ENCODE measurements around the gene UQCC2. TPM values are rescaled to one million over a fixed set of nuclear protein-coding genes. Genes with fewer than 3 reads are reported as not detected.

The UQCC2 gene
- polyA plus RNA-seq, 2 donors: 56.1 to 93.7 TPM

DNA sequence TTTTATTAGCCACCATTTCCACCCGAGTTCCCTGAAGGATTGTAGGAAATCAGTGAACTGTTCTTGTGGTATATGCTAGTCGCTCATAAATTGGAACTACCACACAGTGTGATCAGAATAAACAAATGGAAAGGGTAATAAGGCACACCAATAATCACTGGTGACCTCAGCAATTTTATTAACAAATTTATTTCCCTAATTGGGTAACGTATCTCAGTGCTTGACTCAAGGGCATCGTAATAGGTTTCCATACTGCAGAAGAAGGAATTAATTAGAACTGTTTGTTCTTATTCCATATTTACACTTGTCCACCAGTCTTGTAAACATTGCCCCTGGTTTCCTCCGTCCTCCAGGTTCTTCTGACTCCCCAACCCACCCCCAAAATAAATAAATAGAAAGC, 10.0 kb upstream of the UQCC2 start:
- H3K27ac ChIP-seq (ENCODE audit: low read depth in 2 of 2, low read length in 1 of 2): no peak overlapping the region
- no peaks in the 10 kb centered on the region for H3K27me3 ChIP-seq (ENCODE audit: control insufficient read depth in 1 of 2, insufficient read depth in 2 of 2, low read length in 2 of 2)
- no peaks in the 10 kb centered on the region for H3K36me3 ChIP-seq (ENCODE audit: control insufficient read depth in 2 of 2, insufficient read depth in 2 of 2, low read length in 1 of 2)
- no peaks in the 10 kb centered on the region for H3K9me3 ChIP-seq (ENCODE audit: control insufficient read depth in 2 of 2, insufficient read depth in 1 of 2, low read depth in 1 of 2, low read length in 1 of 2)
- WGBS, 2 donors: 47 to 71% methylated on average over 5 of the region's 5 CpGs
- peaks cover 4 to 5% of the 10 kb centered on the region in 2 donors for H3K4me1 ChIP-seq (ENCODE audit: control insufficient read depth in 2 of 2, insufficient read depth in 2 of 2, low read length in 1 of 2)
- no peak overlapping the region for H3K4me3 ChIP-seq (ENCODE audit: low read depth in 1 of 2, low read length in 2 of 2)

DNA sequence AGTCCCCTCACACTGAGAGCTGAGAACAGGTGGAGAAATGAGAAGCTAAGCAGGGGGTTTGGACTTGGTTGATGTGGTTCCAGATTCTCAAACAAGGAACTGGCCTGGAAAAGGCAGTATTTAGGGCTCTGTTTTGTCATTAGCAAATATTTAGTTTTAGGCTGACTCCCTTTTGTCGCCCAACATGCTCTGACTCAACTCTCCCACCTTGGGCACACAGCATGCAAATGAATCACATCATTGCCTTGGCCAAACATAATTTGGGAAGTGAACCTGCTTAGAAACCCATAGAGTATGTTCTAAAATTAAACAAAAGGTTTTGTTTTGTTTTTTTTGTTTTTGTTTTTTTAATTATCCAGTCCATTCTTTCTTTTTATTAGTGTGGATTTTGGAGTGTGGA, 9.5 kb upstream of the UQCC2 start:
- Histone ChIP-seq H3K4me1 (ENCODE audit: control insufficient read depth in 2 of 2, insufficient read depth in 2 of 2, low read length in 1 of 2) (peaks cover 4 to 5% of the 10 kb centered on the region in 2 donors), H3K27ac (ENCODE audit: low read depth in 2 of 2, low read length in 1 of 2) (peak overlapping the region; percentile 34 to 68), H3K27me3 (ENCODE audit: control insufficient read depth in 1 of 2, insufficient read depth in 2 of 2, low read length in 2 of 2) (no peaks in the 10 kb centered on the region), H3K36me3 (ENCODE audit: control insufficient read depth in 2 of 2, insufficient read depth in 2 of 2, low read length in 1 of 2) (no peaks in the 10 kb centered on the region), H3K4me3 (ENCODE audit: low read depth in 1 of 2, low read length in 2 of 2) (no peak overlapping the region), H3K9me3 (ENCODE audit: control insufficient read depth in 2 of 2, insufficient read depth in 1 of 2, low read depth in 1 of 2, low read length in 1 of 2) (no peaks in the 10 kb centered on the region)
- WGBS, 2 donors: 44 to 59% methylated on average over 1 of the region's 1 CpG

DNA sequence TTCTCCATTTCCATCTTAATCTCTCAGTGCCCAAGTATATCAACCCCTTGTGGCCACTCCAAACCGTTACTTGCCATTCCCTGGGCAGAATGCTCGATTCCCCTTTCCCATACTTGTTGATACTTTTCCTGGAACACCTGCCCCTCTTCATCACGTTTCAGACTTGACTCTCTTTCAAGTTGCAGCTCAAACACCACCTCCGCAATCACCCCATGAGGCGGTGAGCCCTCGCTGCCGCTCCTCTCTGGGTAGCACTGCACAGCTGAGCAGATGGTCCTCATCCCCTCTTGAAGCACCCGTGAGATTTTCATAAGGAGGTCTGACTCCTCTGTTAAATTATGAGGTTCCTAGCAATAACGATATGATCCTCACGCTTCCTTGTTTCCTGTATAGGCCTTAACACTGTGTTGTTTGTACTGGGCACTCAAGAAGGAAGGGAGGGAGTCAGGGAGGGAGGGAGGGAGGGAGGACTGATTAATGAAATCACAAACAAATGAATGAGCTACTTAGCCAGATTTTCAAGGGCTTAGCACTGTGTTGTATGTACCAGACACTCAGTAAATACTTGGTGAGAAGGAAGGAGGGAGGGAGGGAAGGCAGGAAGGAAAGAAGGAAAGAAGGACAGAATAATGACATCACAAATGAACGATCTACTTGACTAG, 8.0 kb upstream of the UQCC2 start:
- Histone ChIP-seq H3K4me1 (ENCODE audit: control insufficient read depth in 2 of 2, insufficient read depth in 2 of 2, low read length in 1 of 2) (peaks cover 4 to 5% of the 10 kb centered on the region in 2 donors), H3K9me3 (ENCODE audit: control insufficient read depth in 2 of 2, insufficient read depth in 1 of 2, low read depth in 1 of 2, low read length in 1 of 2) (no peaks in the 10 kb centered on the region), H3K27ac (ENCODE audit: low read depth in 2 of 2, low read length in 1 of 2) (peak overlapping the region; percentile 60 to 85)

DNA sequence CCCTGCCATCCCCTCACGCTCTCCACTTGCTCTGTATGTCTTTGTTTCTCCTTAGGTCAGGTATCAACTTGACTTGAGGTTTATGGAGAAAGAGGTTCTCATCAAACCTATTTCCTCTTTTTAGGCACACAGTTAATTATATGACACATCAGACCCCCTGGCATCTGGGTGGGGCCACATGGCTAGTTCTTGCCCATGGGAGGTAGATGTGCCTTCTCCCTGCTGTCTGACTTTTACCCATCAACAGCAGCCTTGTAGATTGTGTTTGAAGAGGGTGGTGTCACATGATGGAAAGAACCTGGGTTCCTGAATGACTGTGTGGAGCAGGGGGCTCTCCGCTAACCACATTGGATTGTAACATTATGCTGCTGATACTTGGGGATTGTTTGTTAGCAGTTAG, 7.2 kb upstream of the UQCC2 start:
- H3K27ac ChIP-seq (ENCODE audit: low read depth in 2 of 2, low read length in 1 of 2): peak overlapping the region in 1 of 2 donors; percentile 62
- H3K36me3 ChIP-seq (ENCODE audit: control insufficient read depth in 2 of 2, insufficient read depth in 2 of 2, low read length in 1 of 2): no peaks in the 10 kb centered on the region
- no peaks in the 10 kb centered on the region for H3K9me3 ChIP-seq (ENCODE audit: control insufficient read depth in 2 of 2, insufficient read depth in 1 of 2, low read depth in 1 of 2, low read length in 1 of 2)
- no peaks in the 10 kb centered on the region for H3K27me3 ChIP-seq (ENCODE audit: control insufficient read depth in 1 of 2, insufficient read depth in 2 of 2, low read length in 2 of 2)
- WGBS, 2 donors: 84 to 86% methylated on average over 2 of the region's 2 CpGs
- peaks cover 4 to 5% of the 10 kb centered on the region in 2 donors for H3K4me1 ChIP-seq (ENCODE audit: control insufficient read depth in 2 of 2, insufficient read depth in 2 of 2, low read length in 1 of 2)
- no peak overlapping the region for H3K4me3 ChIP-seq (ENCODE audit: low read depth in 1 of 2, low read length in 2 of 2)

More for the DNA sequence above, 8.0 kb upstream of the UQCC2 start:
- WGBS, 2 donors: 74 to 76% methylated on average over 11 of the region's 11 CpGs
- no peak overlapping the region for H3K4me3 ChIP-seq (ENCODE audit: low read depth in 1 of 2, low read length in 2 of 2)
- no peaks in the 10 kb centered on the region for H3K36me3 ChIP-seq (ENCODE audit: control insufficient read depth in 2 of 2, insufficient read depth in 2 of 2, low read length in 1 of 2)
- no peaks in the 10 kb centered on the region for H3K27me3 ChIP-seq (ENCODE audit: control insufficient read depth in 1 of 2, insufficient read depth in 2 of 2, low read length in 2 of 2)

DNA sequence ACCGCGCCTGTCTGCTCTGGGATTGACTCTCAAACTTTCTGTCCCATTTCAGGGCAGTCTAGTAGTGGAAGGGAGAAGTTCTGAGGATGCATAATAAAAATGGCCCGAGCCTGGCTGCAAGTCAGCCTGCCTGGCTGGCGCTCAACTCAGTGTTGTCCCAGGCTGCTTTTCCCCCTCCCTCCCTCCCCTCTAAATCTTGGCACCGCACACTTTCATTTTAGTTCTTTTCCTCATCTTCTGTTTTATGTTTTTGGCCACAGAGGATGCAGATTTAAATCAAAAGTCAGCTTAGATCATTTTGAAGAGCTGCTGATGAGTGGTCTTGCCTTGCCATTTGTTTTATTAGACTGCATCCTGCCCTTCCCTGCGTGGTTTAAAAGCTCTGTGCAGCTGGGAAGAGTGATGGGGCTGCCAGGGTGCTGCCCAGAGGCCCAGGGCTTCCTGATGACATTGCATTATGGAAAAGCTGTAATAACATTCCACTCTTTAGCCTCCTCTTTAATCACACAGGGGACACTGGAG, 6.5 kb upstream of the UQCC2 start:
- no peaks in the 10 kb centered on the region for H3K36me3 ChIP-seq (ENCODE audit: control insufficient read depth in 2 of 2, insufficient read depth in 2 of 2, low read length in 1 of 2)
- no peaks in the 10 kb centered on the region for H3K27me3 ChIP-seq (ENCODE audit: control insufficient read depth in 1 of 2, insufficient read depth in 2 of 2, low read length in 2 of 2)
- H3K4me1 ChIP-seq (ENCODE audit: control insufficient read depth in 2 of 2, insufficient read depth in 2 of 2, low read length in 1 of 2): peaks cover 4 to 5% of the 10 kb centered on the region in 2 donors
- peak overlapping the region in 1 of 2 donors; percentile 62 for H3K27ac ChIP-seq (ENCODE audit: low read depth in 2 of 2, low read length in 1 of 2)
- no peaks in the 10 kb centered on the region for H3K9me3 ChIP-seq (ENCODE audit: control insufficient read depth in 2 of 2, insufficient read depth in 1 of 2, low read depth in 1 of 2, low read length in 1 of 2)
- H3K4me3 ChIP-seq (ENCODE audit: low read depth in 1 of 2, low read length in 2 of 2): no peak overlapping the region
- WGBS, 2 donors: 35 to 46% methylated on average over 6 of the region's 6 CpGs

DNA sequence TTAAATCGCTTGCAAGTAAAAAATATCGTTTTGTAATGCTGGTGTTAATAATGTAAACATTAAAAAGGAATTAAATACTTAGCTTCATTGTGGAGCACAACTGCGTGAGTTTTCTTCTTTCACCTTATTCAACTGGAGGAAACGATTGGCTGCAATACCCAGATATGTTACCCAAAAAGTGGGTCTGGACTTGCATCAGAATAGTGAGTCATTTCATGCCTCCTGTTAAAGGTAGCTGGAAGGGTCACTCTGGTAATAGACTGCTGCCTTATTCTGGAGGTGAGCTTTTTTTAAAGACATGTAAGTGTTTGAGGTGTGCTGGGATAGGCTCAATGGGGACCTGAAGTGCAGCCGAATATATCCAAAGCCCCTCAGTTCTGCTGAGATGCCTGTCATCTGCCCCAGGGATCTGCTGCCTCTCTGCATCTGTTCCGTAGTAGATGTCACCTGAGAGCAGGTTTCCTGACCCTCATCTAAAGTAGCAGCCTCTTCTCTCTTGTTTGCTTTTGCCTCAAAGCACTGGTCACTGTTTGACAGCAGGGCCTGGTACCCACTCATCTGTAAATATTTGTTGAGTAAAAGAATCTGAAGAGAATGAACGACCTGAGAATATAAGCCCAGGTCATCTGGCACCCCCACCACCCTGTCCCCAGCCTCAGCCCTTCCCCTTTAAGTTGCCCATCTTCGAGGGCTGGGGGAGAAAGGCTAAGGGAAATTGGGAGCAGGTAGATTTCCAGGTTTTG, 5.6 kb upstream of the UQCC2 start:
- H3K36me3 ChIP-seq (ENCODE audit: control insufficient read depth in 2 of 2, insufficient read depth in 2 of 2, low read length in 1 of 2): no peaks in the 10 kb centered on the region
- peaks cover 4 to 5% of the 10 kb centered on the region in 2 donors for H3K4me1 ChIP-seq (ENCODE audit: control insufficient read depth in 2 of 2, insufficient read depth in 2 of 2, low read length in 1 of 2)
- no peak overlapping the region for H3K4me3 ChIP-seq (ENCODE audit: low read depth in 1 of 2, low read length in 2 of 2)
- no peaks in the 10 kb centered on the region for H3K9me3 ChIP-seq (ENCODE audit: control insufficient read depth in 2 of 2, insufficient read depth in 1 of 2, low read depth in 1 of 2, low read length in 1 of 2)
- H3K27ac ChIP-seq (ENCODE audit: low read depth in 2 of 2, low read length in 1 of 2): peak overlapping the region; percentile 43 to 57
- H3K27me3 ChIP-seq (ENCODE audit: control insufficient read depth in 1 of 2, insufficient read depth in 2 of 2, low read length in 2 of 2): no peaks in the 10 kb centered on the region
- WGBS, 2 donors: 47 to 61% methylated on average over 8 of the region's 8 CpGs

DNA sequence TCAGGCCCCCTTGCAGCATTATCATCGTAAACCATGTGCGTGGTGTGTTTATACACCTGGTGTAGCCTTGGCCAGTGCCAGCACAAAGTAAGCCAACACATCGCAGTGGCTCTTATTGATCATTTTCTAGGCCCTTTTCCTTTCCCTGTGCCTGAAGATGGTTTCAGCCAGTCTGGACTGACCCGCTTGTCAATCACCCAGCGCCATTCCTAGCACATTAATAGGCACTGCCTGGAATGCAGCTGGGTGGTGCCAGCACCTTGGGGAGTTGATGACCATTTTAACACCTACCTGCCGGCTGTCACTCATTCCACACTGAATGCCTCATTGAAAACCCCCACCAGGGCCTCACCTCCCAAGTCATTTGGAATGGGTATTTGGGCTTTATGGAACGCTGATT, 4.9 kb upstream of the UQCC2 start:
- H3K36me3 ChIP-seq (ENCODE audit: control insufficient read depth in 2 of 2, insufficient read depth in 2 of 2, low read length in 1 of 2): no peaks in the 10 kb centered on the region
- peaks cover 4 to 5% of the 10 kb centered on the region in 2 donors for H3K4me1 ChIP-seq (ENCODE audit: control insufficient read depth in 2 of 2, insufficient read depth in 2 of 2, low read length in 1 of 2)
- no peaks in the 10 kb centered on the region for H3K9me3 ChIP-seq (ENCODE audit: control insufficient read depth in 2 of 2, insufficient read depth in 1 of 2, low read depth in 1 of 2, low read length in 1 of 2)
- H3K27ac ChIP-seq (ENCODE audit: low read depth in 2 of 2, low read length in 1 of 2): peak overlapping the region; percentile 43 to 75
- no peaks in the 10 kb centered on the region for H3K27me3 ChIP-seq (ENCODE audit: control insufficient read depth in 1 of 2, insufficient read depth in 2 of 2, low read length in 2 of 2)
- H3K4me3 ChIP-seq (ENCODE audit: low read depth in 1 of 2, low read length in 2 of 2): no peak overlapping the region
- WGBS, 2 donors: 55% methylated on average over 7 of the region's 7 CpGs

DNA sequence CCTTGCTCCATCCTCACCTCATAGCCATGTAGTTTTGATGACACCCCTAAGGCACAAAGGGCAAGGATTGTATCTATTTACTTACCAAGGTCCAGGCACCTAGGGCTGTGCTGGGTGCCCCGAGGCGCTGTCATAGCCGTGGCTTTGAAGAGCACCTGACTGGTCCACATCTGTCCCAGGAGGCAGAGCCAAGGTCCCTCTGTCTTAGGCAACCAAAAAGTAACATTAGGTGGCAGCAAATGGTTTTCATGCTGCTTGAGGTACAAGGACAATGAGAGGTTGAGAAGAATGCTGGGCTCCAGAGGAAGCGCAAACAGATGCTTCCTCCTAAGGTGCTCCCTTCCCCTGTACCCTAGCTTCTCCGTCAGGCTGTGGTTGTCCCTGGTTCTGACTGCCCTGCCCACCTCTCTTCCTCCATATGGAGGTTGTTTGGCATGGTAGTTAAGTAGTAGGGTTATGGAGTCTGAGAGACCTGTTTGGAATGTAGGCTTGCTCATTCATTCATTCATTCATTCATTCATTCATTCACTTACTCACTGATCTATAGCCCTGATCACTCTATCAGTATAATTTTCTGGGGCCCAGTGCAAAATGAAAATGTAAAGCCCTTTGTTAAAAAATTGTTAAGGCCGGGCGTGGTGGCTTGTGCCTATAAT, 3.0 kb upstream of the UQCC2 start:
- Histone ChIP-seq H3K36me3 (ENCODE audit: control insufficient read depth in 2 of 2, insufficient read depth in 2 of 2, low read length in 1 of 2) (no peaks in the 10 kb centered on the region), H3K27me3 (ENCODE audit: control insufficient read depth in 1 of 2, insufficient read depth in 2 of 2, low read length in 2 of 2) (no peaks in the 10 kb centered on the region), H3K27ac (ENCODE audit: low read depth in 2 of 2, low read length in 1 of 2) (no peak overlapping the region), H3K9me3 (ENCODE audit: control insufficient read depth in 2 of 2, insufficient read depth in 1 of 2, low read depth in 1 of 2, low read length in 1 of 2) (no peaks in the 10 kb centered on the region), H3K4me3 (ENCODE audit: low read depth in 1 of 2, low read length in 2 of 2) (no peak overlapping the region), H3K4me1 (ENCODE audit: control insufficient read depth in 2 of 2, insufficient read depth in 2 of 2, low read length in 1 of 2) (peaks cover 7 to 8% of the 10 kb centered on the region in 2 donors)
- WGBS, 2 donors: 74 to 91% methylated on average over 7 of the region's 7 CpGs

DNA sequence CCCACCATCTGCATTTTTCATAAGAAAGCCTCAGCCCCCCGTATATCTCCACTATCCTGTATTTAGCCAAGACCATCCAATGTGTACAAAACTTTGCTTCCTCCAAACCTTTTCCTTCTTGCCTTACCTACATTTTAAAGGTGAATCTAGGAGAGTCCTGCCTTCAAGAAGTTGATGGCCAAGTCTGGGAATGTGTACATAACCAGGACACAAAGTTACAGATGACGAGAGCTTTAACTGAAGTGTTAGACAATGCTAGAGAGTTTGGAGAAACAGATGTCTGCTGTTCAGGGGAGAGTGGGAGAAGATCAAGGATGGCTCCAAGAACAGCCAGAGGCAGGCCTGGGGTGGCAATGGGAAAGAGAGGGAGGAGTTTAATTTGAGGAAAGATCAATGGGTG, 2.3 kb upstream of the UQCC2 start:
- 65 to 90% methylated on average over 2 of the region's 2 CpGs for WGBS, 2 donors
- Histone ChIP-seq H3K4me3 (ENCODE audit: low read depth in 1 of 2, low read length in 2 of 2) (no peak overlapping the region), H3K9me3 (ENCODE audit: control insufficient read depth in 2 of 2, insufficient read depth in 1 of 2, low read depth in 1 of 2, low read length in 1 of 2) (no peaks in the 10 kb centered on the region), H3K36me3 (ENCODE audit: control insufficient read depth in 2 of 2, insufficient read depth in 2 of 2, low read length in 1 of 2) (peaks cover 0 to 3% of the 10 kb centered on the region in 2 donors), H3K27me3 (ENCODE audit: control insufficient read depth in 1 of 2, insufficient read depth in 2 of 2, low read length in 2 of 2) (no peaks in the 10 kb centered on the region), H3K27ac (ENCODE audit: low read depth in 2 of 2, low read length in 1 of 2) (no peak overlapping the region), H3K4me1 (ENCODE audit: control insufficient read depth in 2 of 2, insufficient read depth in 2 of 2, low read length in 1 of 2) (peaks cover 4 to 8% of the 10 kb centered on the region in 2 donors)

All from esophagus (tissue), 2 donors.